ENCODE data around the gene LMNTD1.

The LMNTD1 gene

GRCh38 chr12:25502596-25502995 is 50.5 kb downstream of the LMNTD1 start:
- Histone ChIP-seq H2AK5ac (ENCODE audit: low read length) (no peak overlapping the region), H4K8ac (ENCODE audit: low read depth, low read length) (no peak overlapping the region), H3K36me3 (ENCODE audit: control insufficient read depth, insufficient read depth, low read length) (no peaks in the 10 kb centered on the region), H3K4ac (ENCODE audit: low read depth, low read length) (no peak overlapping the region), H3K9ac (ENCODE audit: low read length) (no peak overlapping the region), H4K5ac (ENCODE audit: low read length) (no peak overlapping the region), H3K4me1 (ENCODE audit: control insufficient read depth, low read depth, low read length) (no peaks in the 10 kb centered on the region), H3K27me3 (ENCODE audit: insufficient read depth, low read length, poor library complexity) (no peaks in the 10 kb centered on the region), H3K4me2 (ENCODE audit: low read length) (no peak overlapping the region), H3K56ac (ENCODE audit: low read length) (no peak overlapping the region), H2BK120ac (ENCODE audit: low read depth, low read length) (no peak overlapping the region), H3K27ac (ENCODE audit: low read depth, low read length) (no peak overlapping the region), H3K79me1 (ENCODE audit: low read length) (no peaks in the 10 kb centered on the region), H3K79me2 (ENCODE audit: control insufficient read depth, insufficient read depth, low read length) (no peaks in the 10 kb centered on the region), H3K23ac (ENCODE audit: low read length) (no peak overlapping the region), H2BK15ac (replicated peaks; ENCODE audit: low read depth) (no peak overlapping the region), H3K18ac (ENCODE audit: low read length) (no peak overlapping the region), H2BK5ac (ENCODE audit: low read length) (no peak overlapping the region), H3K4me3 (ENCODE audit: low read length) (no peak overlapping the region)
- no peak for DNase-seq
- WGBS (ENCODE audit: extremely low coverage, insufficient coverage, low lambda C conversion rate): no CpG with 5 or more reads among the region's 1 CpG

- H3K23ac ChIP-seq (ENCODE audit: low read length): no peak overlapping the region
- no peak overlapping the region for H2BK15ac ChIP-seq (replicated peaks; ENCODE audit: low read depth)
- no peak overlapping the region for H3K18ac ChIP-seq (ENCODE audit: low read length)
- H3K56ac ChIP-seq (ENCODE audit: low read length): no peak overlapping the region
- no peaks in the 10 kb centered on the region for H3K4me1 ChIP-seq (ENCODE audit: control insufficient read depth, low read depth, low read length)
- H3K79me2 ChIP-seq (ENCODE audit: control insufficient read depth, insufficient read depth, low read length): no peaks in the 10 kb centered on the region
- no peak overlapping the region for H2BK5ac ChIP-seq (ENCODE audit: low read length)
- H2AK5ac ChIP-seq (ENCODE audit: low read length): no peak overlapping the region
- no CpG with 5 or more reads among the region's 3 CpGs for WGBS (ENCODE audit: extremely low coverage, insufficient coverage, low lambda C conversion rate)
- H2BK120ac ChIP-seq (ENCODE audit: low read depth, low read length): no peak overlapping the region
- no peak overlapping the region for H4K8ac ChIP-seq (ENCODE audit: low read depth, low read length)
- H3K79me1 ChIP-seq (ENCODE audit: low read length): no peaks in the 10 kb centered on the region
- no peak for DNase-seq
- no peak overlapping the region for H3K4me2 ChIP-seq (ENCODE audit: low read length)
- H3K4ac ChIP-seq (ENCODE audit: low read depth, low read length): no peak overlapping the region
- no peak overlapping the region for H3K27ac ChIP-seq (ENCODE audit: low read depth, low read length)
- H3K4me3 ChIP-seq (ENCODE audit: low read length): no peak overlapping the region
- no peaks in the 10 kb centered on the region for H3K27me3 ChIP-seq (ENCODE audit: insufficient read depth, low read length, poor library complexity)
- no peak overlapping the region for H3K9ac ChIP-seq (ENCODE audit: low read length)
- no peaks in the 10 kb centered on the region for H3K36me3 ChIP-seq (ENCODE audit: control insufficient read depth, insufficient read depth, low read length)
- H4K5ac ChIP-seq (ENCODE audit: low read length): no peak overlapping the region
Measured at GRCh38 chr12:25502118-25502517, 51.0 kb downstream of the LMNTD1 start.

GRCh38 chr12:25501549-25501948 is 51.5 kb downstream of the LMNTD1 start:
- Histone ChIP-seq H4K8ac (ENCODE audit: low read depth, low read length) (no peak overlapping the region), H2BK120ac (ENCODE audit: low read depth, low read length) (no peak overlapping the region), H2AK5ac (ENCODE audit: low read length) (no peak overlapping the region), H3K79me1 (ENCODE audit: low read length) (no peaks in the 10 kb centered on the region), H3K27me3 (ENCODE audit: insufficient read depth, low read length, poor library complexity) (no peaks in the 10 kb centered on the region), H3K56ac (ENCODE audit: low read length) (no peak overlapping the region), H3K18ac (ENCODE audit: low read length) (no peak overlapping the region), H3K4ac (ENCODE audit: low read depth, low read length) (no peak overlapping the region), H3K23ac (ENCODE audit: low read length) (no peak overlapping the region), H2BK5ac (ENCODE audit: low read length) (no peak overlapping the region), H4K5ac (ENCODE audit: low read length) (no peak overlapping the region), H3K4me3 (ENCODE audit: low read length) (no peak overlapping the region), H3K27ac (ENCODE audit: low read depth, low read length) (no peak overlapping the region), H2BK15ac (replicated peaks; ENCODE audit: low read depth) (no peak overlapping the region), H3K4me2 (ENCODE audit: low read length) (no peak overlapping the region), H3K79me2 (ENCODE audit: control insufficient read depth, insufficient read depth, low read length) (no peaks in the 10 kb centered on the region), H3K9ac (ENCODE audit: low read length) (no peak overlapping the region), H3K4me1 (ENCODE audit: control insufficient read depth, low read depth, low read length) (no peaks in the 10 kb centered on the region), H3K36me3 (ENCODE audit: control insufficient read depth, insufficient read depth, low read length) (no peaks in the 10 kb centered on the region)
- no CpG with 5 or more reads among the region's 1 CpG for WGBS (ENCODE audit: extremely low coverage, insufficient coverage, low lambda C conversion rate)
- DNase-seq: no peak

- no CpG with 5 or more reads among the region's 6 CpGs for WGBS (ENCODE audit: extremely low coverage, insufficient coverage, low lambda C conversion rate)
- Histone ChIP-seq H3K27me3 (ENCODE audit: insufficient read depth, low read length, poor library complexity) (no peaks in the 10 kb centered on the region), H3K23ac (ENCODE audit: low read length) (no peak overlapping the region), H4K8ac (ENCODE audit: low read depth, low read length) (no peak overlapping the region), H3K4me3 (ENCODE audit: low read length) (no peak overlapping the region), H3K18ac (ENCODE audit: low read length) (no peak overlapping the region), H3K56ac (ENCODE audit: low read length) (no peak overlapping the region), H3K79me1 (ENCODE audit: low read length) (no peaks in the 10 kb centered on the region), H3K79me2 (ENCODE audit: control insufficient read depth, insufficient read depth, low read length) (no peaks in the 10 kb centered on the region), H3K36me3 (ENCODE audit: control insufficient read depth, insufficient read depth, low read length) (no peaks in the 10 kb centered on the region), H2BK15ac (replicated peaks; ENCODE audit: low read depth) (no peak overlapping the region), H3K9ac (ENCODE audit: low read length) (no peak overlapping the region), H2BK120ac (ENCODE audit: low read depth, low read length) (no peak overlapping the region), H4K5ac (ENCODE audit: low read length) (no peak overlapping the region), H3K27ac (ENCODE audit: low read depth, low read length) (no peak overlapping the region), H2AK5ac (ENCODE audit: low read length) (no peak overlapping the region), H2BK5ac (ENCODE audit: low read length) (no peak overlapping the region), H3K4me2 (ENCODE audit: low read length) (no peak overlapping the region), H3K4me1 (ENCODE audit: control insufficient read depth, low read depth, low read length) (no peaks in the 10 kb centered on the region), H3K4ac (ENCODE audit: low read depth, low read length) (no peak overlapping the region)
- no peak for DNase-seq
Measured at GRCh38 chr12:25500651-25501050, 52.4 kb downstream of the LMNTD1 start.

- Histone ChIP-seq H4K8ac (ENCODE audit: low read depth, low read length) (no peak overlapping the region), H3K79me2 (ENCODE audit: control insufficient read depth, insufficient read depth, low read length) (no peaks in the 10 kb centered on the region), H4K5ac (ENCODE audit: low read length) (no peak overlapping the region), H2BK120ac (ENCODE audit: low read depth, low read length) (no peak overlapping the region), H3K18ac (ENCODE audit: low read length) (no peak overlapping the region), H2BK15ac (replicated peaks; ENCODE audit: low read depth) (no peak overlapping the region), H3K4me1 (ENCODE audit: control insufficient read depth, low read depth, low read length) (no peaks in the 10 kb centered on the region), H2BK5ac (ENCODE audit: low read length) (no peak overlapping the region), H3K56ac (ENCODE audit: low read length) (no peak overlapping the region), H3K27ac (ENCODE audit: low read depth, low read length) (no peak overlapping the region), H3K79me1 (ENCODE audit: low read length) (no peaks in the 10 kb centered on the region), H3K4me3 (ENCODE audit: low read length) (no peak overlapping the region), H3K36me3 (ENCODE audit: control insufficient read depth, insufficient read depth, low read length) (no peaks in the 10 kb centered on the region), H2AK5ac (ENCODE audit: low read length) (no peak overlapping the region), H3K4me2 (ENCODE audit: low read length) (no peak overlapping the region), H3K9ac (ENCODE audit: low read length) (no peak overlapping the region), H3K23ac (ENCODE audit: low read length) (no peak overlapping the region), H3K27me3 (ENCODE audit: insufficient read depth, low read length, poor library complexity) (no peaks in the 10 kb centered on the region), H3K4ac (ENCODE audit: low read depth, low read length) (no peak overlapping the region)
- no peak for DNase-seq
- no CpG with 5 or more reads among the region's 7 CpGs for WGBS (ENCODE audit: extremely low coverage, insufficient coverage, low lambda C conversion rate)
Measured at GRCh38 chr12:25497021-25497420, 56.1 kb downstream of the LMNTD1 start.

- H3K56ac ChIP-seq (ENCODE audit: low read length): no peak overlapping the region
- no peaks in the 10 kb centered on the region for H3K27me3 ChIP-seq (ENCODE audit: insufficient read depth, low read length, poor library complexity)
- no peak overlapping the region for H3K27ac ChIP-seq (ENCODE audit: low read depth, low read length)
- DNase-seq: no peak
- H3K23ac ChIP-seq (ENCODE audit: low read length): no peak overlapping the region
- H3K36me3 ChIP-seq (ENCODE audit: control insufficient read depth, insufficient read depth, low read length): no peaks in the 10 kb centered on the region
- H3K4me2 ChIP-seq (ENCODE audit: low read length): no peak overlapping the region
- H3K4me1 ChIP-seq (ENCODE audit: control insufficient read depth, low read depth, low read length): no peaks in the 10 kb centered on the region
- H3K79me2 ChIP-seq (ENCODE audit: control insufficient read depth, insufficient read depth, low read length): no peaks in the 10 kb centered on the region
- no peak overlapping the region for H4K5ac ChIP-seq (ENCODE audit: low read length)
- H2BK120ac ChIP-seq (ENCODE audit: low read depth, low read length): no peak overlapping the region
- no CpG with 5 or more reads among the region's 5 CpGs for WGBS (ENCODE audit: extremely low coverage, insufficient coverage, low lambda C conversion rate)
- no peaks in the 10 kb centered on the region for H3K79me1 ChIP-seq (ENCODE audit: low read length)
- no peak overlapping the region for H3K18ac ChIP-seq (ENCODE audit: low read length)
- no peak overlapping the region for H2BK5ac ChIP-seq (ENCODE audit: low read length)
- H4K8ac ChIP-seq (ENCODE audit: low read depth, low read length): no peak overlapping the region
- H3K9ac ChIP-seq (ENCODE audit: low read length): no peak overlapping the region
- no peak overlapping the region for H2AK5ac ChIP-seq (ENCODE audit: low read length)
- H3K4ac ChIP-seq (ENCODE audit: low read depth, low read length): no peak overlapping the region
- H2BK15ac ChIP-seq (replicated peaks; ENCODE audit: low read depth): no peak overlapping the region
- no peak overlapping the region for H3K4me3 ChIP-seq (ENCODE audit: low read length)
Measured at GRCh38 chr12:25496098-25496587, 56.9 kb downstream of the LMNTD1 start.

Data from mesendoderm (in vitro differentiated cells).